SK-N-SH treated with all-trans-retinoic acid at 6 μM for 48 hours (cell line): ENCODE results near the gene FOXO3.

Experiments used
- ATAC-seq: fragments of 200-7000 bp; cut with Tn5 transposase; 3 replicates; pipeline ENCODE4 v1.9.1; 2020; ENCODE audit warnings: mild to moderate bottlenecking, moderate library complexity
- ARNTL ChIP-seq: fragments of 450-650 bp; formaldehyde crosslinking; IDR thresholded peaks from 2 replicates; pipeline ENCODE4 v1.5.0; 2020; ENCODE audit warnings: low read depth, mild to moderate bottlenecking, moderate library complexity, borderline replicate concordance
- BACH2 ChIP-seq: fragments of 250-450 bp; sonication (Bioruptor Pico); IDR thresholded peaks from 2 replicates; pipeline ENCODE4 v1.9.0; 2021; ENCODE audit warnings: mild to moderate bottlenecking, borderline replicate concordance
- CSDC2 ChIP-seq: fragments of 250-450 bp; sonication (Bioruptor Pico); IDR thresholded peaks from 2 replicates; pipeline ENCODE4 v1.5.0; 2020; ENCODE audit warnings: mild to moderate bottlenecking, moderate library complexity
- CSRNP3 ChIP-seq: fragments of 250-450 bp; sonication (Bioruptor Pico); IDR thresholded peaks from 2 replicates; pipeline ENCODE4 v1.5.1; 2021; ENCODE audit warnings: mild to moderate bottlenecking, moderate library complexity
- ESRRG ChIP-seq: fragments of 250-450 bp; sonication (Bioruptor Pico); IDR thresholded peaks from 2 replicates; pipeline ENCODE4 v1.6.1; 2021; ENCODE audit warnings: mild to moderate bottlenecking
- GLIS3 ChIP-seq: fragments of 250-450 bp; sonication (Bioruptor Pico); IDR thresholded peaks from 2 replicates; pipeline ENCODE4 v1.5.0; 2020; ENCODE audit warnings: mild to moderate bottlenecking, moderate library complexity
- ISL1 ChIP-seq: fragments of 250-450 bp; sonication (Bioruptor Pico); IDR thresholded peaks from 2 replicates; pipeline ENCODE4 v2.1.2; 2022; ENCODE audit warnings: mild to moderate bottlenecking, moderate library complexity
- OSR1 ChIP-seq: fragments of 250-450 bp; sonication (Bioruptor Pico); IDR thresholded peaks from 2 replicates; pipeline ENCODE4 v1.8.0; 2022; ENCODE audit warnings: moderate library complexity, mild to moderate bottlenecking, inconsistent platforms
- POU6F1 ChIP-seq: fragments of 250-450 bp; sonication (Bioruptor Pico); IDR thresholded peaks from 2 replicates; pipeline ENCODE4 v1.8.0; 2021; ENCODE audit warnings: low read depth, mild to moderate bottlenecking, moderate library complexity, borderline replicate concordance
- PPARA ChIP-seq: fragments of 250-450 bp; sonication (Bioruptor Pico); IDR thresholded peaks from 2 replicates; pipeline ENCODE4 v1.5.0; 2020; ENCODE audit warnings: mild to moderate bottlenecking, borderline replicate concordance
- RARB ChIP-seq: fragments of 250-450 bp; sonication (Bioruptor Pico); IDR thresholded peaks from 2 replicates; pipeline ENCODE4 v1.8.0; 2021; ENCODE audit warnings: mild to moderate bottlenecking, moderate library complexity
- SNAI2 ChIP-seq: fragments of 250-450 bp; sonication (Bioruptor Pico); IDR thresholded peaks from 2 replicates; pipeline ENCODE4 v1.5.0; 2020; ENCODE audit warnings: mild to moderate bottlenecking, moderate library complexity
- TCF4 ChIP-seq: fragments of 250-450 bp; sonication (Bioruptor Pico); IDR thresholded peaks from 2 replicates; pipeline ENCODE4 v1.8.0; 2021; ENCODE audit warnings: mild to moderate bottlenecking, moderate library complexity, borderline replicate concordance
- ZC3H10 ChIP-seq: fragments of 250-450 bp; sonication (Bioruptor Pico); IDR thresholded peaks from 2 replicates; pipeline ENCODE4 v1.5.1; 2021; ENCODE audit warnings: mild to moderate bottlenecking, moderate library complexity
- ZFP3 ChIP-seq: fragments of 250-450 bp; sonication (Bioruptor Pico); IDR thresholded peaks from 2 replicates; pipeline ENCODE4 v1.5.0; 2020; ENCODE audit warnings: mild to moderate bottlenecking, moderate library complexity
- ZFP30 ChIP-seq: fragments of 450-650 bp; formaldehyde crosslinking; IDR thresholded peaks from 2 replicates; pipeline ENCODE4 v1.5.0; 2022; ENCODE audit warnings: mild to moderate bottlenecking, moderate library complexity
- ZNF565 ChIP-seq: fragments of 450-650 bp; formaldehyde crosslinking; conservative IDR thresholded peaks from 2 replicates; pipeline ENCODE4 v1.5.0; 2020; ENCODE audit warnings: low read depth, mild to moderate bottlenecking, moderate library complexity
- ZNF70 ChIP-seq: fragments of 450-650 bp; formaldehyde crosslinking; IDR thresholded peaks from 2 replicates; pipeline ENCODE4 v1.5.0; 2020; ENCODE audit warnings: mild to moderate bottlenecking, moderate library complexity
- ZNF8 ChIP-seq: fragments of 450-650 bp; formaldehyde crosslinking; IDR thresholded peaks from 2 replicates; pipeline ENCODE4 v1.5.0; 2020; ENCODE audit warnings: mild to moderate bottlenecking, moderate library complexity
- TF ChIP-seq, protein P1 (sequence below): fragments of 250-450 bp; sonication (Bioruptor Pico); IDR thresholded peaks from 2 replicates; pipeline ENCODE4 v1.5.1; 2020; ENCODE audit warnings: low read depth, mild to moderate bottlenecking, moderate library complexity
- TF ChIP-seq, protein P2 (sequence below): fragments of 250-450 bp; sonication (Bioruptor Pico); IDR thresholded peaks from 2 replicates; pipeline ENCODE4 v1.8.0; 2020; ENCODE audit warnings: mild to moderate bottlenecking, moderate library complexity, borderline replicate concordance
- TF ChIP-seq, protein P3 (sequence below): fragments of 250-450 bp; sonication (Bioruptor Pico); IDR thresholded peaks from 2 replicates; pipeline ENCODE4 v1.5.0; 2020; ENCODE audit warnings: mild to moderate bottlenecking, moderate library complexity

The FOXO3 gene

GRCh38 chr6:108610270-108610839 is 49.6 kb downstream of the FOXO3 start:
- TF ChIP-seq BACH2 (CRISPR knock-in tag) (no peak), ZC3H10 (CRISPR knock-in tag) (no peak), RARB (CRISPR knock-in tag) (no peak), CSDC2 (no peak), OSR1 (no peak), GLIS3 (no peak), SNAI2 (CRISPR knock-in tag) (no peak), TCF4 (CRISPR knock-in tag) (no peak), PPARA (CRISPR knock-in tag) (no peak), CSRNP3 (no peak), ZNF70 (CRISPR knock-in tag) (no peak), POU6F1 (no peak), ISL1 (CRISPR knock-in tag) (no peak), ZFP30 (CRISPR knock-in tag) (no peak), ZFP3 (CRISPR knock-in tag) (no peak)
- TF ChIP-seq, protein P1, sequence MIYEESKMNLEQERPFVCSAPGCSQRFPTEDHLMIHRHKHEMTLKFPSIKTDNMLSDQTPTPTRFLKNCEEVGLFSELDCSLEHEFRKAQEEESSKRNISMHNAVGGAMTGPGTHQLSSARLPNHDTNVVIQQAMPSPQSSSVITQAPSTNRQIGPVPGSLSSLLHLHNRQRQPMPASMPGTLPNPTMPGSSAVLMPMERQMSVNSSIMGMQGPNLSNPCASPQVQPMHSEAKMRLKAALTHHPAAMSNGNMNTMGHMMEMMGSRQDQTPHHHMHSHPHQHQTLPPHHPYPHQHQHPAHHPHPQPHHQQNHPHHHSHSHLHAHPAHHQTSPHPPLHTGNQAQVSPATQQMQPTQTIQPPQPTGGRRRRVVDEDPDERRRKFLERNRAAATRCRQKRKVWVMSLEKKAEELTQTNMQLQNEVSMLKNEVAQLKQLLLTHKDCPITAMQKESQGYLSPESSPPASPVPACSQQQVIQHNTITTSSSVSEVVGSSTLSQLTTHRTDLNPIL (CRISPR knock-in tag), result no peak
- TF ChIP-seq, protein P2, sequence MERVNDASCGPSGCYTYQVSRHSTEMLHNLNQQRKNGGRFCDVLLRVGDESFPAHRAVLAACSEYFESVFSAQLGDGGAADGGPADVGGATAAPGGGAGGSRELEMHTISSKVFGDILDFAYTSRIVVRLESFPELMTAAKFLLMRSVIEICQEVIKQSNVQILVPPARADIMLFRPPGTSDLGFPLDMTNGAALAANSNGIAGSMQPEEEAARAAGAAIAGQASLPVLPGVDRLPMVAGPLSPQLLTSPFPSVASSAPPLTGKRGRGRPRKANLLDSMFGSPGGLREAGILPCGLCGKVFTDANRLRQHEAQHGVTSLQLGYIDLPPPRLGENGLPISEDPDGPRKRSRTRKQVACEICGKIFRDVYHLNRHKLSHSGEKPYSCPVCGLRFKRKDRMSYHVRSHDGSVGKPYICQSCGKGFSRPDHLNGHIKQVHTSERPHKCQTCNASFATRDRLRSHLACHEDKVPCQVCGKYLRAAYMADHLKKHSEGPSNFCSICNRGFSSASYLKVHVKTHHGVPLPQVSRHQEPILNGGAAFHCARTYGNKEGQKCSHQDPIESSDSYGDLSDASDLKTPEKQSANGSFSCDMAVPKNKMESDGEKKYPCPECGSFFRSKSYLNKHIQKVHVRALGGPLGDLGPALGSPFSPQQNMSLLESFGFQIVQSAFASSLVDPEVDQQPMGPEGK (CRISPR knock-in tag), result no peak
- TF ChIP-seq, protein P3, sequence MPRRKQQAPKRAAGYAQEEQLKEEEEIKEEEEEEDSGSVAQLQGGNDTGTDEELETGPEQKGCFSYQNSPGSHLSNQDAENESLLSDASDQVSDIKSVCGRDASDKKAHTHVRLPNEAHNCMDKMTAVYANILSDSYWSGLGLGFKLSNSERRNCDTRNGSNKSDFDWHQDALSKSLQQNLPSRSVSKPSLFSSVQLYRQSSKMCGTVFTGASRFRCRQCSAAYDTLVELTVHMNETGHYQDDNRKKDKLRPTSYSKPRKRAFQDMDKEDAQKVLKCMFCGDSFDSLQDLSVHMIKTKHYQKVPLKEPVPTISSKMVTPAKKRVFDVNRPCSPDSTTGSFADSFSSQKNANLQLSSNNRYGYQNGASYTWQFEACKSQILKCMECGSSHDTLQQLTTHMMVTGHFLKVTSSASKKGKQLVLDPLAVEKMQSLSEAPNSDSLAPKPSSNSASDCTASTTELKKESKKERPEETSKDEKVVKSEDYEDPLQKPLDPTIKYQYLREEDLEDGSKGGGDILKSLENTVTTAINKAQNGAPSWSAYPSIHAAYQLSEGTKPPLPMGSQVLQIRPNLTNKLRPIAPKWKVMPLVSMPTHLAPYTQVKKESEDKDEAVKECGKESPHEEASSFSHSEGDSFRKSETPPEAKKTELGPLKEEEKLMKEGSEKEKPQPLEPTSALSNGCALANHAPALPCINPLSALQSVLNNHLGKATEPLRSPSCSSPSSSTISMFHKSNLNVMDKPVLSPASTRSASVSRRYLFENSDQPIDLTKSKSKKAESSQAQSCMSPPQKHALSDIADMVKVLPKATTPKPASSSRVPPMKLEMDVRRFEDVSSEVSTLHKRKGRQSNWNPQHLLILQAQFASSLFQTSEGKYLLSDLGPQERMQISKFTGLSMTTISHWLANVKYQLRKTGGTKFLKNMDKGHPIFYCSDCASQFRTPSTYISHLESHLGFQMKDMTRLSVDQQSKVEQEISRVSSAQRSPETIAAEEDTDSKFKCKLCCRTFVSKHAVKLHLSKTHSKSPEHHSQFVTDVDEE (CRISPR knock-in tag), result no peak
- TF ChIP-seq, all 23 proteins: peak for 0
- no peak for ATAC-seq

DNA sequence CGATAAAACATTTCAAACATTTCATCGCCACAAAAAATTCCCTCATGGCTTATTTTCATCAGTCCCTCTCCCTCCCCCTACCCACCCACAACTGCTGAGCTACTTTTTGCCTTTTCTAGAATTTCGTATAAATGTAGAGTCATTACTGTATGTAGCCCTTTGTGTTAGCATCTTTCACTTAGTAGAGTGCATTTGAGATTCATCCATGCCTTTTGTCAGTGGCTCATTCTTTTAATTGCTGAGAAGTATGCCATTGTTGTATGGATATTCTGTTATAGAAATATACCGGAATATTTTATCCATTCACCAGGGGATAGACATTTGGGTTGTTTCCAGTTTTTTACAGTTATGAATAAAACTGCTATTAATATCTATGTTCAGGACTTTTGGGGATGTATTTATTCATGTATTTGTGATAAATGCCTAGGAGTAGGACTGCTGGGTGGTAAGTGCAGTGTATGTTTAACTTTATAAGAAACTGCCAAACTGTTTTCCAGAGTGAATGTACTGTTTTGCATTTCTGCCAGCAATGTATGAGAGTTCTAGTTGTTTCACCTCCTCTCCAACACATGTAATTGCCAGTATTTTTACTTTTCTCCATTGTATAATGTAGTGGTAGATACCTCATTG is 50.4 kb downstream of the FOXO3 start:
- TF ChIP-seq ZNF70 (CRISPR knock-in tag) (peak; percentile 61; the same call in 1 of the 2 replicates), ZNF8 (CRISPR knock-in tag) (no peak), POU6F1 (no peak)
- no peak for ATAC-seq

- no peak for ATAC-seq
- no peak for TF ChIP-seq POU6F1
- no peak for TF ChIP-seq OSR1
- TF ChIP-seq, protein P2 (CRISPR knock-in tag), result no peak
- no peak for TF ChIP-seq SNAI2 (CRISPR knock-in tag)
- no peak for TF ChIP-seq ZNF70 (CRISPR knock-in tag)
- TF ChIP-seq ZFP3 (CRISPR knock-in tag), result no peak
- TF ChIP-seq ARNTL, result no peak
- no peak for TF ChIP-seq ESRRG (CRISPR knock-in tag)
- no peak for TF ChIP-seq ZNF565 (CRISPR knock-in tag)
- no peak for TF ChIP-seq BACH2 (CRISPR knock-in tag)
These were observed 52.1 kb downstream of the FOXO3 start for GRCh38 chr6:108612852-108613251.
